WTC11 (cell line): Measurements from ENCODE around the gene TSC1.

Experiments
- AFF4 ChIP-seq: sonication (generic); formaldehyde crosslinking; IDR thresholded peaks from 2 replicates; pipeline ENCODE4 v1.8.1; 2023; ENCODE audit warnings: mild to moderate bottlenecking, missing genetic modification reagents, borderline replicate concordance
- CREB1 ChIP-seq: sonication (generic); formaldehyde crosslinking; IDR thresholded peaks from 2 replicates; pipeline ENCODE4 v1.8.0; 2023; ENCODE audit warnings: mild to moderate bottlenecking, missing genetic modification reagents
- ESRRA ChIP-seq: sonication (generic); formaldehyde crosslinking; IDR thresholded peaks from 2 replicates; pipeline ENCODE4 v1.8.1; 2022; ENCODE audit warnings: mild to moderate bottlenecking, missing genetic modification reagents, borderline replicate concordance
- NFYB ChIP-seq: sonication (generic); formaldehyde crosslinking; conservative IDR thresholded peaks from 2 replicates; pipeline ENCODE4 v1.8.0; 2022; ENCODE audit warnings: low read depth, missing genetic modification reagents
- NR2C2 ChIP-seq: sonication (generic); formaldehyde crosslinking; IDR thresholded peaks from 2 replicates; pipeline ENCODE4 v1.8.0; 2022; ENCODE audit warnings: mild to moderate bottlenecking, missing genetic modification reagents
- SP1 ChIP-seq: sonication (generic); formaldehyde crosslinking; conservative IDR thresholded peaks from 2 replicates; pipeline ENCODE4 v1.8.1; 2022; ENCODE audit warnings: missing genetic modification reagents
- ZNF219 ChIP-seq: sonication (generic); formaldehyde crosslinking; IDR thresholded peaks from 2 replicates; pipeline ENCODE4 v1.8.0; 2023; ENCODE audit warnings: missing genetic modification reagents, mild to moderate bottlenecking, borderline replicate concordance
- TF ChIP-seq, protein P1 (sequence below): fragments of 200-600 bp; IDR thresholded peaks from 2 replicates; pipeline ENCODE4 v1.8.0; 2022; ENCODE audit warnings: antibody characterized with exemption
- TF ChIP-seq, protein P2 (sequence below): sonication (generic); formaldehyde crosslinking; IDR thresholded peaks from 2 replicates; pipeline ENCODE4 v1.8.1; 2023; ENCODE audit warnings: mild to moderate bottlenecking, missing genetic modification reagents, moderate library complexity

DNA sequence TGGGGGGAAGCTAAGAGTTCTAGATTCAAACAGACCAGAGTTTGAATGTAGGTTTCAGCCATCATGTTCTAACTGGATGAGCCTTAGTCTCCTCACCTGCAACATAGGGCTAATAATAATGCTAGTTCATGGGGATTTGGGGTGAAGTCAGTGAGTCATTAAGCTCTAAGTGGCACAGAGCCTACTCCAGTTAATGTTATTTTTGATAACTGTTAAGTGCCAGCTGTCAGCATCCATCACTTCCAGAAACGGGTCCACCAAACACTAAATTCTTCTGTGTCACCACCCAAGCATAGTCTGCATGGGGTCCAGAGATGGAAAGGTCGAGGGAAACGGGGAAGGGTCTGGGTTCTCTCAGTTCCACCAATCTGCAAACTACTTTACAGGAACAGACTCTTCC is 1.8 kb upstream of the TSC1 start:
- TF ChIP-seq, protein P1, sequence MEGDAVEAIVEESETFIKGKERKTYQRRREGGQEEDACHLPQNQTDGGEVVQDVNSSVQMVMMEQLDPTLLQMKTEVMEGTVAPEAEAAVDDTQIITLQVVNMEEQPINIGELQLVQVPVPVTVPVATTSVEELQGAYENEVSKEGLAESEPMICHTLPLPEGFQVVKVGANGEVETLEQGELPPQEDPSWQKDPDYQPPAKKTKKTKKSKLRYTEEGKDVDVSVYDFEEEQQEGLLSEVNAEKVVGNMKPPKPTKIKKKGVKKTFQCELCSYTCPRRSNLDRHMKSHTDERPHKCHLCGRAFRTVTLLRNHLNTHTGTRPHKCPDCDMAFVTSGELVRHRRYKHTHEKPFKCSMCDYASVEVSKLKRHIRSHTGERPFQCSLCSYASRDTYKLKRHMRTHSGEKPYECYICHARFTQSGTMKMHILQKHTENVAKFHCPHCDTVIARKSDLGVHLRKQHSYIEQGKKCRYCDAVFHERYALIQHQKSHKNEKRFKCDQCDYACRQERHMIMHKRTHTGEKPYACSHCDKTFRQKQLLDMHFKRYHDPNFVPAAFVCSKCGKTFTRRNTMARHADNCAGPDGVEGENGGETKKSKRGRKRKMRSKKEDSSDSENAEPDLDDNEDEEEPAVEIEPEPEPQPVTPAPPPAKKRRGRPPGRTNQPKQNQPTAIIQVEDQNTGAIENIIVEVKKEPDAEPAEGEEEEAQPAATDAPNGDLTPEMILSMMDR, result no peak
- no peak for TF ChIP-seq SP1
- no peak for TF ChIP-seq CREB1
- TF ChIP-seq, protein P2, sequence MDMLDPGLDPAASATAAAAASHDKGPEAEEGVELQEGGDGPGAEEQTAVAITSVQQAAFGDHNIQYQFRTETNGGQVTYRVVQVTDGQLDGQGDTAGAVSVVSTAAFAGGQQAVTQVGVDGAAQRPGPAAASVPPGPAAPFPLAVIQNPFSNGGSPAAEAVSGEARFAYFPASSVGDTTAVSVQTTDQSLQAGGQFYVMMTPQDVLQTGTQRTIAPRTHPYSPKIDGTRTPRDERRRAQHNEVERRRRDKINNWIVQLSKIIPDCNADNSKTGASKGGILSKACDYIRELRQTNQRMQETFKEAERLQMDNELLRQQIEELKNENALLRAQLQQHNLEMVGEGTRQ (CRISPR knock-in tag), result no peak
- TF ChIP-seq NFYB (CRISPR knock-in tag), result no peak
- no peak for TF ChIP-seq NR2C2 (CRISPR knock-in tag)
- TF ChIP-seq ZNF219, result no peak
- TF ChIP-seq AFF4 (CRISPR knock-in tag), result no peak
- no peak for TF ChIP-seq ESRRA (CRISPR knock-in tag)
